ENCODE results near the gene RFT1. TPM values are rescaled to one million over a fixed set of nuclear protein-coding genes. Genes with fewer than 3 reads are reported as not detected.

The RFT1 gene
- total RNA-seq, 4 donors from 2014 or later: 4.9 to 18.2 (median 12.8) TPM

- Histone ChIP-seq H3K9me3 (no peaks in the 10 kb centered on the region), H3K36me3 (peaks cover 0 to 8% (median 0%) of the 10 kb centered on the region in 3 donors), H3K4me1 (peaks cover 3 to 24% (median 11%) of the 10 kb centered on the region in 3 donors), H3K27ac (no peak overlapping the region), H3K27me3 (no peaks in the 10 kb centered on the region), H3K4me3 (no peak overlapping the region)
- TF ChIP-seq CTCF (IDR thresholded peaks at IDR 0.05): no peak
- TF ChIP-seq POLR2A (IDR thresholded peaks at IDR 0.05): no peak
- 76 to 89% methylated on average over 10 to 11 of the region's 12 CpGs for WGBS, 2 donors
- no peak for DNase-seq
- intact Hi-C loops (cut with DNase I): loop anchor here (10.0 kb wide), 1 partner anchor 335 kb away; no protein-coding TSS in a partner anchor
Measured at GRCh38 chr3:53079791-53080555, 50.3 kb downstream of the RFT1 start.

- Histone ChIP-seq H3K9me3 (no peaks in the 10 kb centered on the region), H3K36me3 (peaks cover 0 to 8% (median 0%) of the 10 kb centered on the region in 3 donors), H3K27ac (no peak overlapping the region), H3K27me3 (no peaks in the 10 kb centered on the region), H3K4me1 (peaks cover 0 to 15% (median 9%) of the 10 kb centered on the region in 3 donors), H3K4me3 (no peak overlapping the region)
- no peak for DNase-seq
- 95 to 100% methylated on average over 1 to 3 of the region's 6 CpGs for WGBS, 2 donors
- TF ChIP-seq CTCF (IDR thresholded peaks at IDR 0.05) (no peak), POLR2A (IDR thresholded peaks at IDR 0.05) (no peak)
- intact Hi-C loops (cut with DNase I): loop anchor here (10.0 kb wide), 1 partner anchor 334 kb away; no protein-coding TSS in a partner anchor
Measured at GRCh38 chr3:53079147-53079546, 51.1 kb downstream of the RFT1 start.

GRCh38 chr3:53078656-53079055 is 51.6 kb downstream of the RFT1 start:
- Histone ChIP-seq H3K27ac (no peak overlapping the region), H3K27me3 (no peaks in the 10 kb centered on the region), H3K4me3 (no peak overlapping the region), H3K36me3 (peaks cover 0 to 8% (median 0%) of the 10 kb centered on the region in 3 donors), H3K9me3 (no peaks in the 10 kb centered on the region), H3K4me1 (peaks cover under 1 to 14% (median 4%) of the 10 kb centered on the region in 3 donors)
- intact Hi-C loops (cut with DNase I): loop anchor here (10.0 kb wide), 1 partner anchor 334 kb away; no protein-coding TSS in a partner anchor
- DNase-seq: no peak
- TF ChIP-seq POLR2A (IDR thresholded peaks at IDR 0.05) (no peak), CTCF (IDR thresholded peaks at IDR 0.05) (no peak)
- 80 to 96% methylated on average over 1 to 3 of the region's 3 CpGs for WGBS, 2 donors

GRCh38 chr3:53077476-53078220 is 52.6 kb downstream of the RFT1 start:
- Histone ChIP-seq H3K36me3 (peaks cover 0 to 8% (median 0%) of the 10 kb centered on the region in 3 donors), H3K27ac (no peak overlapping the region), H3K4me1 (peaks cover 0 to 14% (median 8%) of the 10 kb centered on the region in 3 donors), H3K27me3 (no peaks in the 10 kb centered on the region), H3K4me3 (no peak overlapping the region), H3K9me3 (no peaks in the 10 kb centered on the region)
- 76 to 89% methylated on average over 5 to 8 of the region's 10 CpGs for WGBS, 2 donors
- no peak for DNase-seq
- TF ChIP-seq CTCF (IDR thresholded peaks at IDR 0.05) (no peak), POLR2A (IDR thresholded peaks at IDR 0.05) (no peak)
- intact Hi-C loops (cut with DNase I): loop anchor here (10.0 kb wide), 1 partner anchor 333 kb away; no protein-coding TSS in a partner anchor

All from esophagus squamous epithelium (tissue), 5 donors.